IPS-11a (cell line): ENCODE results near the gene PLK1.
"Not testable (repeated sequence)": the region's sequence is repeated elsewhere in the genome, so short reads cannot be mapped to it uniquely, and the experiment has no call there.

ENCODE experiments used
- H3K4me3 ChIP-seq: one replicate; pipeline ENCODE4 v1.5.1; 2013; ENCODE audit warnings: low read depth, low read length, control low read depth

PLK1 gene

GRCh38 chr16:23678430-23679273 is at the start of gene PLK1:
PLK1 (plus strand) TSS chr16:23678889; CDS start chr16:23678933, 44 bp downstream.
- H3K4me3 ChIP-seq = peak within 1 kb of the TSS; percentile 100

GRCh38 chr16:23629516-23629915 is 49.2 kb upstream of the PLK1 start:
- no peak overlapping the region for H3K4me3 ChIP-seq

DNA sequence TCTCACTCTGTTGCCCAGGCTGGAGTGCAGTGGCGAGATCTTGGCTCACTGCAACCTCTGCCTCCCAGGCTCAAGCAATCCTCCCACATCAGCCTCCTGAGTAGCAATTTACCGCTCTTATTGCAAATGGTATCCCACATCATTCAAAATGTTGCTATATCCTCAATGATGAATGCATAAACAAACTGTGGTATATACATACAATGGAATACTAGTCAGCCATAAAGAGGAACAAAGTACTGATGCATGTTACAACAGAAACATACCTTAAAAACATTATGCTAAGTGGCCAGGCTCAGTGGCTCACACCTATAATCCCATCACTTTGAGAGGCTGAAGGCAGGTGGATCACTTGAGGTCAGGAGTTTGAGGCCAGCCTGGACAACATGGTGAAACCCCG is 46.8 kb upstream of the PLK1 start:
- H3K4me3 ChIP-seq = not testable (repeated sequence)

DNA sequence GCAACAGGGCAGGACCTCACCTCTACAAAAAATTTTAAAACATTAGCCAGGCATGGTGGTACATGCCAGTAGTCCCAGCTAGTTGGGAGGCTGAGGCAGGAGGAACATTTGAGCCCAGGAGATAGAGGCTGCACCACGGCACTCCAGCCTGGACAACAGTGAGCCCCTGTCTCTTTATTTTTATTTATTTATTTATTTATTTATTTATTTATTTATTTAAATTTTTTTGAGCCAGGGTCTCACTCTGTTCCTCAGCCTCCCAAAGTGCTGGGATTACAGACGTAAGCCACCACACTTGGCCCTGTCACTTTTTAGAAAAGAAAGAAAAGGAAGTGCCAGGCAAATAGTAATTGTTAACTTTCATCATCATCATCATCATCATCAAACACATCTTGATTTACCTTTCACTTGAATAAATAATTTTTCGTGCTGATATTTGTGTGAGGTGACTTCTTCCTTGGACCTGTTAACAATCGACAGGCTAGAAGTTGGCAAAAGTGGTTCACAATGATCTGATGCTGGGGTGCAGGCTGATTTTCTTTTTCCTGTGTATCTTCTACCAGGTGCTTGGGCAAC is 44.1 kb upstream of the PLK1 start:
- H3K4me3 ChIP-seq = no peak overlapping the region

GRCh38 chr16:23635958-23636357 is 42.7 kb upstream of the PLK1 start:
- H3K4me3 ChIP-seq = no peak overlapping the region

GRCh38 chr16:23640615-23640930 is 38.1 kb upstream of the PLK1 start:
- peak overlapping the region; percentile 99 for H3K4me3 ChIP-seq

- peak within 1 kb of the TSS; percentile 99 for H3K4me3 ChIP-seq
Measured at GRCh38 chr16:23640931-23641765, 37.5 kb upstream of the PLK1 start, which contains the start of the genes DCTN5 and PALB2. DCTN5 (plus strand) TSS chr16:23641466; CDS start chr16:23641543, 77 bp downstream. PALB2 (minus strand) TSS chr16:23641310; CDS start chr16:23641157, 153 bp downstream.

GRCh38 chr16:23642246-23642774 is 36.4 kb upstream of the PLK1 start:
- peak overlapping the region; percentile 99 for H3K4me3 ChIP-seq

- no peak overlapping the region for H3K4me3 ChIP-seq
Measured at GRCh38 chr16:23650674-23651416, 27.8 kb upstream of the PLK1 start.

GRCh38 chr16:23651943-23652468 is 26.7 kb upstream of the PLK1 start:
- H3K4me3 ChIP-seq = no peak overlapping the region

DNA sequence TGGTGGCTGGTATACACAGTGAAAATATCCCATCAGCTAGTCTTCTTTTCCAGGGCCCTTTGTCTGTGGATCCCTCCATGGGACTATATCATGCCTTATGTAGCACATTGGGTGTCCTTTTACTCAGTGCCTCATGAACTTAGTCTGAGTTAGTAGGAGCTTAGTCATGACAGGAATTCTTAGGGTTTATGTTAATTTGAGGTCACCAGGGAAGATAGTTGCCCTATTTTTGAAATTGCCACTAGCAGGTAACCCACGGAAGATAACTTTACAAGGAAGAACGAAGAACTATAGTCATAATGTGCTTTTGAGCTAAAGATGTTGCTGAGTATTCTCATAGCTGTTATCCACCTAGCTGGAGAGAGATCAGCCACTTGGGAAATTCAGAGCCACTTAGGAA is 14.8 kb upstream of the PLK1 start:
- H3K4me3 ChIP-seq = no peak overlapping the region

DNA sequence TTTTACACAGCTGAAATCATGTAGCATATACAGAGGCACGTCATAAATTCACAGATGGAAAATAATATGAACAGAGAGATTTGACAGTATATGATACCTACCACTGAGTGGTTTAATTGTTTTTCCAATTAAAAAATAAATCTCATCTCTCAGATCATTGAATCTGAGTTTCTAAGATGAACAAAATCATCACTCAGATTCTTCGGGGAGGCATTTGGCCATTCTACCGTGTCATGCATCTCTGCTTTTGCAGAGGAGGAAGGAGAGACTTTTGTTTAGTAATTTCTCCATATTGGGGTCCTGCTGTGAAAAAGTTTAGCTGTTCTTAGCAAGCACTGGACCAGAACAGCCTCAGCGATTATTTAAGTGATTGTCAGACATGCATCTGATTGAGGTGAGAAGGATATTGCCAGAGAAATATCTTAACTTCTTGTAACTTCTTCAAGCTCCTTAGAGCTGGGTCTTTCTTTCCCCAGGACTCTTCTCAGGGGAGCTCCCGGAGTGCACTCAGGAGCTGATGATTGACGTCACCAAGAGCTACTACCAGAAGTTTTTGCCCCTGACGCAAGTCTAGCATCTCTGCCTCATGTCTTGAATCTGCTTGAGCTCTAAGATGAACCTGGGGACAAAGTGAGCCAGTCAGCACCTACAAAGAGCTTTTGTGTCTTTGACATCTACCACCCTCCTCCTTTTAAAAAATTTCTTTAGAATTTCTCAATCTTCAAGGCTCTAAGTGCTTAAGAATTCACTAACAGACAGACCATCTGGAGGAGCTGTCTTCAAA is 11.9 kb upstream of the PLK1 start:
- no peak overlapping the region for H3K4me3 ChIP-seq

DNA sequence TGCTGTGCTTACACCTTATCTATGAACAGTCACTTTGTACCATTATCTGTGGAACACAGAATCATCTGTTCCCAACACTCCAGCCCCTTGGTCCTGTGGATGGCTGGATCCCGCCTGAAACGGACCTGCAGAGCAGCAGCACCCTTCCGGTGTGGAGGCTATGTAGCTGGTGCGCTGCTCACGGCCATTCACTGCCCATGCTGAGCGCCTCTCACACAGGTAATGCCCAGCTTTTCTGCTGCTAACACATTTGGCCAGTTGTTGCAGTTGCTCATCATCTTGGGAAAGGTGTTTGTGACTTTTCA is 11.4 kb upstream of the PLK1 start:
- H3K4me3 ChIP-seq = no peak overlapping the region

GRCh38 chr16:23668225-23668624 is 10.5 kb upstream of the PLK1 start:
- no peak overlapping the region for H3K4me3 ChIP-seq

DNA sequence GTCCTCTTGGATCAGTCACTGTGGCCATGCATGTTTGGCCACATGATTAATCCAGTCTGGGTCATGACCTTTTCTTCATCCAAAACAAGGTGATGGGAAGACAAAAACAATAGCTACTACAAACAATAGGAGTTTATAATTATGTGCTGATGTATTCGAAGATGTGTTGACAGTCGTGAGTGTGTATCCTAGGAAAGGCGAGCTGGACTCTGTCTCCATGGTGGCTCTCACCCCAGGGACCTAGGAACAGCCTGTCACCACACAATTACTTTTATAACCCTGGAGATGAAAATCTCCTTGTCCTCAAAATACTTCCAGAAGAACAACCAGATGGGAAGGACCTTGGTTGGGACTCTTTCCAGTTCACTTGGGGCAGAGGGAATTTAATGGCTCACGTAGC is 9.8 kb upstream of the PLK1 start:
- H3K4me3 ChIP-seq = no peak overlapping the region

DNA sequence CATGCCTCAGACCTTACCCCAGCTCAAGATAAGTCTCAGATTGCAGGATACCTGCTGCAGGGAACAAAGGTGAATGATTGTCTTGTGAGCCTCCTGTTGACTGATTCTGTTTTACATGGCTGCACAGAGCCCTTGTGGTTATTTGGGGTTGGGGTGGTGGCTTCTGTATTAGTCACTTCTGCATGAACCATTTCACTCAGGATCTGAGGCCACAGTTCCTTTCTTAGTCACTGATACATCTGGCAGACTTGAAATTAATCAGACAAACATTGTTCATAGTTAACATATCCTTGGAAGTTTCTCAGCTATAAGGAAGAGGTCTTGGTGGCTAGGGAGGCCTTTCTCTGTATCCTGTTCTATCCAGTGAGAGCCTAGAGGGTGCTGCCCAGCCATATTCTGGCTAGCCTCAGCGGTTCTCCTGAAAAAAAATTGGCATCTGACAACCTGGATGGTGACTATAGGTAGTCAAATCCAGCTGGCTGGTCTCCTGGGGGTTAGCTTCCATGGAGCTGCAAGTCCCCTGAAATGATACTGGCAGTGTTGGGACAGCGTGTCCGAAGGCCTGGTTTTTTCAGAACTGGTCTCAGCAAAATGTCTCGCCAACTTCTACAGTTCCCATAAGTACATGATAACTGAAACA is 8.4 kb upstream of the PLK1 start:
- H3K4me3 ChIP-seq = no peak overlapping the region

DNA sequence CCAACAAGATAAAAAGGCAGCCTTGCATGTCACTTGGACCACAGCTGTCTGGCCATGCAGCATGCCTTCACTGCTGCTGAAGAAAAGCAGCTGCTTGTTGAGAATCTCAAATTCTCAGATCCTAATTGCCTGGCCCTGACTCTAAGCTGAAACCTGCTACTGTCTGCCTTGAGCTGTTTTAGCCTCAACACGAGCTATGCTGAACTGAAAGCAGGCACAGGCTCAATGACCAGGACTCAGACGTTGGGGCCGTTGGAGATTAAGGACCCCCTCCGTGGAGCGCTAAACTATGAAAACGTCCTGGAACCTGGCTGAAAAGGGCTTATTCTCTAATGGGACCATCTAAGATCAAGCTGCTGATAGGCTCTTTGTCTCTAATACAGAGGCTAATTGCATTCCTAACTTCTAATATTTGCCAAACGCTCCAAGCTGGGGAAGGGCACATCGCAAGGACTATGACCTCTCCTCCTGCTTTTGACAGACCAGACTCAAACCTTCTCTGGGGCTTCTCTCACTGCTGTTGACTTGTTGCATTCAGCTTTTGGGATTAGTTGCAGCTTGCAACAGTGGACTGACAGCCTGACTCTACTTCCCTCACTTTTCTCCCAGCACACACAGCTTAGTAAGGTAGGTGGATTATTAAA is 4.6 kb upstream of the PLK1 start:
- no peak overlapping the region for H3K4me3 ChIP-seq

DNA sequence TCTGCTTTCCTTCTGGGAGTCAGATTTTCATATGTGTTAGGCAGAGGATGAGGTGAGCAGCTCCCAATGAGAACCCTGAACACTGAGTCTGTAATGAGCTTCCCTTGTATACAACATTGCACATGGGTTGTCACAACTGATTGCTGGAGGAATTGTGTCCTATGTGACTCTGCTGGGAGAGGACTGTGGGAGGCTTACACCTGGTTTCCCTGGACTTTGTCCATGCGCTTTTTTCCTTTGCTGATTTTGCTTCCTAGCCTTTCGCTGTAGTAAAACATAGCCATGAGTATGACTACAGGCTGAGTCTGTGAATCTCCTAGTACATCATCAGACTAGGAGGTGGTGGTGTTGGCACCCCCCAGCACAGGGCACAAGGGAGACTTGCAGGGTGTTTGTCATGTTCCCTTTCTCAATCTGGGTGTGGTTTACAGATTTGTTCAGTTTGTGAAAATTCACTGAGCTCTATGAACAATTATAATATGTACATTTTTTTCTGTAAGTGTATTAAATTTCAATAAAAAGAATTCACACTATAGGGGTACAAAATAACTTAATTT is 1.7 kb upstream of the PLK1 start:
- no peak overlapping the region for H3K4me3 ChIP-seq
